RWPE2 (cell line): ENCODE measurements around the gene CRNKL1.

ENCODE experiments used
- ATAC-seq: fragments of 200-7000 bp; cut with Tn5 transposase; 3 replicates; pipeline ENCODE4 v1.9.1; 2021; ENCODE audit warnings: low read depth
- DNase-seq: peaks from one replicate; pipeline ENCODE4 v3.0.0-alpha.2; 2020; ENCODE audit warnings: low spot score
- H3K27ac ChIP-seq: fragments of 450-650 bp; 2 replicates; pipeline ENCODE4 v1.5.1; 2017; ENCODE audit warnings: mild to moderate bottlenecking; ENCODE audit not compliant: poor library complexity, severe bottlenecking
- H3K27me3 ChIP-seq: fragments of 250-450 bp; sonication (Bioruptor Pico); 2 replicates; pipeline ENCODE4 v1.5.1; 2021; ENCODE audit warnings: mild to moderate bottlenecking, moderate library complexity; ENCODE audit not compliant: insufficient read depth, poor library complexity, severe bottlenecking
- H3K36me3 ChIP-seq: fragments of 250-450 bp; sonication (Bioruptor Pico); 2 replicates; pipeline ENCODE4 v1.5.1; 2020; ENCODE audit warnings: low read depth, mild to moderate bottlenecking, moderate library complexity
- H3K4me1 ChIP-seq: fragments of 250-450 bp; sonication (Bioruptor Pico); 2 replicates; pipeline ENCODE4 v1.5.1; 2021; ENCODE audit warnings: mild to moderate bottlenecking, moderate library complexity; ENCODE audit not compliant: insufficient read depth, poor library complexity, severe bottlenecking
- H3K4me3 ChIP-seq: fragments of 250-450 bp; sonication (Bioruptor Pico); 2 replicates; pipeline ENCODE4 v1.5.1; 2021; ENCODE audit warnings: mild to moderate bottlenecking, moderate library complexity; ENCODE audit not compliant: severe bottlenecking
- H3K9me3 ChIP-seq: fragments of 250-450 bp; sonication (Bioruptor Pico); 2 replicates; pipeline ENCODE4 v1.5.1; 2021; ENCODE audit warnings: mild to moderate bottlenecking, moderate library complexity; ENCODE audit not compliant: severe bottlenecking
- CTCF ChIP-seq: fragments of 450-650 bp; IDR thresholded peaks from one replicate; pipeline ENCODE4 v1.5.1; 2017; ENCODE audit warnings: mild to moderate bottlenecking, moderate library complexity; ENCODE audit not compliant: poor library complexity, severe bottlenecking

Gene CRNKL1

DNA sequence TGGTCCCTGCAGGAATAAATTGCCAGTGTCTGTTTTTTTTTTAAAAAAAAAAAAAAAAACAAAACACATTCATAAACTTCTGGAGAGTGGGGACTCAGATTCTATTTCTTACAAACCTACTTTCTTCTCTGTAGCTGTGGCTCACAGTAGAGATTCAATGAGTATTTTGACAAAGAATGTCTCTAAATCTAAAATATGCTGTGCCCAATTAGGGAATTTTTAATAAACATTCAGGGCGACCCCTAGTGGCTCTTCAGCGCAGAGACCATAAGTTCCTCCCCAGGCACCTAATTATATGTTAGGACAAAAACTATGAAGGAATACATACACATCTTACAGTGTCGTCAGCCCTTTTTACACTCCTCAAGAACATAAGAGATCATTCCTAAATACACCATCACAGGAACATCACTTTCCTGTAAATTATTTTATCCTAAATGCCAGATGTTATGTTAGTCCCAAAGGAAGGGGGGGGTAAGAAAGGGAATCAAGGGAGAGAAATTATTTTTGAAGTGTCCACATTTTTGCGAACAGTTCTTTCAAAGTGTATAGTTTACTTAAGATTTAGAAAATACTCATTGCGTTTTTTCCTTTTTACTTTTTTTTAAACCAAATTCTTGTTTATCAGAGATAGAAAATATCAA, 56.9 kb downstream of the CRNKL1 start:
- peak; percentile 96 for TF ChIP-seq CTCF
- no peak for ATAC-seq
- Histone ChIP-seq H3K27ac (peak overlapping the region; percentile 100), H3K36me3 (peaks cover 89% of the 10 kb centered on the region), H3K4me1 (peaks cover 45% of the 10 kb centered on the region), H3K27me3 (no peaks in the 10 kb centered on the region), H3K9me3 (no peaks in the 10 kb centered on the region), H3K4me3 (no peak overlapping the region)
- DNase-seq: no peak

- Histone ChIP-seq H3K4me1 (peaks cover 47% of the 10 kb centered on the region), H3K27ac (peak overlapping the region; percentile 100), H3K4me3 (no peak overlapping the region), H3K36me3 (peaks cover 86% of the 10 kb centered on the region), H3K27me3 (no peaks in the 10 kb centered on the region), H3K9me3 (no peaks in the 10 kb centered on the region)
- TF ChIP-seq CTCF: no peak
- ATAC-seq (peak; percentile 70), DNase-seq (peak; percentile 86)
Observed at GRCh38 chr20:19993958-19994669, 58.2 kb downstream of the CRNKL1 start.

DNA sequence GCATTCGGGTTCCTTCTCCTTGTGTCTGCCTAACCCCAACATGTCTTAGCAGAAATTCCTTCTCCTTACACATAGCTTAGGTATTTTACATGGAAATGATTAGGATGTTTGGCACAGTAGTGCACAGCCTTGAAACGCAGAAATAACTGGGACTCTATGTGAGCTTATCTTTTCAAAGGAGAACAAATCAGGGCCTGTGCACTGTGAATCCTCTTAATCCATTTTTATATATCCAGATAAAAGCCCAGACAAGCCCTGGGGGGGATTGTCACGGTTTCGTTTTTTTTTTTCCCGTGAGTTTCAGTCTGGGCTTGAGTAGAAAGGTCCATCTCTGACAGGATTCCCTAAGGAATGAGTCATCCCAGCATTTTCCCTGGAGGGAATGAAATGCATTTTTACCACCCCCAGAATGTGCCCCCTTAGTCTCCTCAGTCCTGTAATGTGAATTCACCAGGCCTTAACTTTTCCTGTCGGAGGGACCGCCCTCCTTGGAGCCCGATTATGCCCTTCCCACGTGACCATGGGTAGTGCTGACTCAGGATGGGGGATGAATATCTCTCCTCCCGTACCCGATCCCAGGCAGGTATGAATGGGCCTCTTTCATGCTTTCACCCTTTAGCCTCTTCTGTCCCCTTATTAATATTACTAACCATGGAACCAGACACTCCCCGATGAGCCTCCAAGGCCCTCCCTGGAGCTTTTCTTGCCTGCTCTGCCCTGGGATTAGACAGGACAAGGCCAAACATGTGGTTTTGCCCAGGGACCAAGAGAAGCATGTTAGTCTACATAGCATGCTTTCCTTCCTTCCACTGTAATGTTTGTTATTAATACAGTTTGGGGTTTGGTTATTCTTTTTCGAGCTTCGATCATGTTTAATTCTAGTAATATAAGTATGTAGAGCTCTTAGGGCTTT, 59.0 kb downstream of the CRNKL1 start:
- DNase-seq: peak; percentile 96

GRCh38 chr20:19991854-19992253, 60.4 kb downstream of the CRNKL1 start:
- no peaks in the 10 kb centered on the region for H3K9me3 ChIP-seq
- DNase-seq (no peak), ATAC-seq (no peak)
- peaks cover 50% of the 10 kb centered on the region for H3K4me1 ChIP-seq
- H3K27ac ChIP-seq: peak overlapping the region; percentile 100
- peaks cover 85% of the 10 kb centered on the region for H3K36me3 ChIP-seq
- H3K4me3 ChIP-seq: no peak overlapping the region
- TF ChIP-seq CTCF: no peak
- H3K27me3 ChIP-seq: no peaks in the 10 kb centered on the region

More for the DNA sequence above, 59.0 kb downstream of the CRNKL1 start:
- Histone ChIP-seq H3K4me3 (no peak overlapping the region), H3K27ac (peak overlapping the region; percentile 100), H3K27me3 (no peaks in the 10 kb centered on the region), H3K36me3 (peaks cover 85% of the 10 kb centered on the region), H3K4me1 (peaks cover 47% of the 10 kb centered on the region), H3K9me3 (no peaks in the 10 kb centered on the region)
- TF ChIP-seq CTCF: no peak
- peak; percentile 85 for ATAC-seq
